ENCODE results near the gene PECR. TPM values are rescaled to one million over a fixed set of nuclear protein-coding genes. Genes with fewer than 3 reads are reported as not detected.
A peak's percentile ranks its signal among the peaks of the same experiment; 100 is the strongest.

PECR gene
- total and polyA plus RNA-seq, 9 of the 15 experiments (the other 6 are each of a cell fraction or from before 2014, with no cell fraction given): 1.1 to 10.3 (median 8.2) TPM

DNA sequence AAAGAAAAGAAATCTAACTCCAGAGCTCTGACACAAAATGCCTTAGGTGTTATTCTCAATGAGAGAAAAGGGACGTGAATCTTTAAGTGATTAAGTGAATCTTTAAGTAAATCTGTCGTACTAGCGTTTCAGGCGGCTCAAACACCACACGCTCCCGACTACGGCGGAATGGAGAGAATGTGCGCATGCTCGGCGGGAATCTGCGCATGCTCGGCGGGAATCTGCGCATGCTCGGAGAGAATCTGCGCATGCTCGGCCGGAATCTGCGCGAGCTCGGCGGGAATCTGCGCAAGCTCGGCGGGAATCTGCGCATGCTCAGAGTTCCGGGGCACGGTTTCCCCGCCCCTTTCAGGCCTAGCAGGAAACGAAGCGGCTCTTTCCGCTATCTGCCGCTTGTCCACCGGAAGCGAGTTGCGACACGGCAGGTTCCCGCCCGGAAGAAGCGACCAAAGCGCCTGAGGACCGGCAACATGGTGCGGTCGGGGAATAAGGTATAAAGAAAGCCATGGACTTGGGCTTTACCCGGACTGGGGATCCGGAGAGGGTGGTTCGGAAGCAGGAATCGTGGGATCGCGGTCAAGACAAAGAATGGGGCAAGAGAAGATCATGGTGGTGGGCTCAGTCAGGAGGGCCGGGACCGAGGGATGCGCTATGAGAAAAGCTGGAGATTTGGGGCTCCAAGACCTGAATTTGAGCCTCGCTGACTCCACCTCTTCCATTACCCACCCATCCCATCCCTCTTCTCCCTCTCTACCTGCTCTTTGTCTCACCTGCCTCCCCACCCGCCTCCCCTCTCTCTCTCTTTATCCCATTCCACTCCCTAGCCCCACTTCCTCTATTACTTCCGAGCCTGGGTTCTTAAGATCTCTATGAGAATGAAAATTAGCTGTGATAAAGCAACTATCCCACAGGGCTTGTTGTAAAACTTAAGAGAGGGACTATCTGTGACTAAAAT is 27.6 kb upstream of the PECR start, which contains the start of gene XRCC5 (continued):
- TF ChIP-seq TFAP4 (CRISPR knock-in tag; IDR thresholded peaks at IDR 0.05; ENCODE audit: borderline replicate concordance): peak; percentile 69; the same call in 1 of the 2 replicates
- TF ChIP-seq DLX4 (CRISPR knock-in tag; IDR thresholded peaks at IDR 0.05): no peak
- TF ChIP-seq AFF1 (IDR thresholded peaks at IDR 0.05; ENCODE audit: low read depth in 1 of 2, partially characterized antibody in 2 of 2): peak in 1 of 2 experiments; percentile 41
- no peak for TF ChIP-seq HLTF (IDR thresholded peaks at IDR 0.05)
- TF ChIP-seq RNF219 (CRISPR knock-in tag; IDR thresholded peaks at IDR 0.05): no peak
- TF ChIP-seq ZNF239 (CRISPR knock-in tag; IDR thresholded peaks at IDR 0.05): no peak
- TF ChIP-seq RCOR1 (IDR thresholded peaks at IDR 0.05; ENCODE audit: borderline replicate concordance in 1 of 2, low read depth in 2 of 2, low read length in 2 of 2): no peak
- TF ChIP-seq EWSR1 (IDR thresholded peaks at IDR 0.05; ENCODE audit: borderline replicate concordance, low read depth, partially characterized antibody): no peak
- TF ChIP-seq MAX (CRISPR knock-in tag; IDR thresholded peaks at IDR 0.05): peak; percentile 85
- no peak for TF ChIP-seq ZNF77 (CRISPR knock-in tag; IDR thresholded peaks at IDR 0.05)
- no peak for TF ChIP-seq ZNF253 (CRISPR knock-in tag; conservative IDR thresholded peaks at IDR 0.05)
- no peak for TF ChIP-seq SIX5 (IDR thresholded peaks at IDR 0.05; ENCODE audit: borderline replicate concordance in 1 of 2, insufficient read depth in 1 of 2, low read depth in 1 of 2, low read length in 2 of 2)
- no peak for TF ChIP-seq SOX6 (IDR thresholded peaks at IDR 0.05)
- no peak for TF ChIP-seq ZNF507 (tag; conservative IDR thresholded peaks at IDR 0.05)
- TF ChIP-seq ZNF124 (CRISPR knock-in tag; IDR thresholded peaks at IDR 0.05): no peak
- no peak for TF ChIP-seq TSC22D4 (tag; IDR thresholded peaks at IDR 0.05)
- no peak for TF ChIP-seq ARID3B (CRISPR knock-in tag; IDR thresholded peaks at IDR 0.05; ENCODE audit: borderline replicate concordance)
